OCI-LY3 (cell line): ENCODE measurements around the gene FCRL5.
A peak's percentile ranks its signal among the peaks of the same experiment; 100 is the strongest.

Experiments
- H2AFZ ChIP-seq: fragments of 200-600, 300-600 bp; shearing (Covaris generic); 2 replicates; pipeline ENCODE4 v1.6.0; 2014; ENCODE audit warnings: antibody characterized with exemption, low read depth, low read length
- H3K27ac ChIP-seq: fragments of 200-600, 300-600 bp; sonication (generic); 2 replicates; pipeline ENCODE4 v1.5.1; 2014; ENCODE audit warnings: mild to moderate bottlenecking, low read length, moderate library complexity, mixed read lengths
- H3K27me3 ChIP-seq: fragments of 200-600, 300-600 bp; sonication (generic); 2 replicates; pipeline ENCODE4 v1.6.1; 2014; ENCODE audit warnings: low read depth, low read length, mixed read lengths
- H3K36me3 ChIP-seq: fragments of 200-600, 300-600 bp; sonication (generic); replicated peaks from 2 replicates; pipeline ENCODE3; 2014; ENCODE audit warnings: low read depth, low read length, mixed read lengths
- H3K4me1 ChIP-seq: fragments of 300-600, 200-600 bp; sonication (generic); 2 replicates; pipeline ENCODE4 v1.6.1; 2014; ENCODE audit warnings: low read length, mixed read lengths
- H3K4me2 ChIP-seq: fragments of 200-600, 300-600 bp; sonication (generic); 2 replicates; pipeline ENCODE4 v1.6.1; 2014; ENCODE audit warnings: low read length, mixed read lengths
- H3K4me3 ChIP-seq: fragments of 300-600, 200-600 bp; sonication (generic); 2 replicates; pipeline ENCODE4 v1.5.1; 2014; ENCODE audit warnings: antibody characterized with exemption, mild to moderate bottlenecking, low read length, moderate library complexity
- H3K79me2 ChIP-seq: fragments of 300-600, 200-600 bp; shearing (Covaris generic); 2 replicates; pipeline ENCODE4 v1.6.1; 2014; ENCODE audit warnings: mild to moderate bottlenecking, low read length, mixed read lengths
- H3K9ac ChIP-seq: fragments of 300-600, 200-600 bp; shearing (Covaris generic); 2 replicates; pipeline ENCODE4 v1.6.0; 2014; ENCODE audit warnings: mild to moderate bottlenecking, low read length, moderate library complexity
- H3K9me3 ChIP-seq: fragments of 200-600, 300-600 bp; shearing (Covaris generic); 2 replicates; pipeline ENCODE4 v1.6.1; 2014; ENCODE audit warnings: low read length, mixed read lengths; ENCODE audit not compliant: insufficient read depth
- H4K20me1 ChIP-seq: fragments of 200-600, 300-600 bp; sonication (generic); 2 replicates; pipeline ENCODE4 v1.6.1; 2016; ENCODE audit warnings: low read length, mixed read lengths; ENCODE audit not compliant: insufficient read depth
- CTCF ChIP-seq: fragments of 200-600, 300-600 bp; sonication (generic); IDR thresholded peaks from 2 replicates; pipeline ENCODE4 v1.5.1; 2014; ENCODE audit warnings: antibody characterized with exemption, low read length, low read depth
- EZH2phosphoT487 ChIP-seq: fragments of 200-600 bp; shearing (Covaris generic); IDR thresholded peaks from 2 replicates; pipeline ENCODE4 v1.6.1; 2018; ENCODE audit warnings: antibody characterized with exemption, mixed run types, low read depth

The FCRL5 gene

GRCh38 chr1:157551694-157552693, at the start of gene FCRL5:
Gene FCRL5, minus strand, starts transcription at chr1:157552515. Its CDS starts 153 bp downstream, at chr1:157552362.
- Histone ChIP-seq H3K27ac (peak within 1 kb of the TSS; percentile 49), H3K9ac (peak within 1 kb of the TSS; percentile 14), H3K79me2 (no peaks in the 10 kb centered on the region), H2AFZ (no peak within 1 kb of the TSS), H3K4me3 (peak within 1 kb of the TSS; percentile 60), H3K27me3 (peaks cover 34% of the 10 kb centered on the region), H3K4me2 (peak within 1 kb of the TSS; percentile 62), H3K36me3 (no peaks in the 10 kb centered on the region), H3K4me1 (peaks cover 28% of the 10 kb centered on the region), H3K9me3 (no peaks in the 10 kb centered on the region), H4K20me1 (peaks cover 5% of the 10 kb centered on the region; the same call in 1 of the 2 replicates)
- TF ChIP-seq CTCF (no peak), EZH2phosphoT487 (no peak)

- peaks cover 76% of the 10 kb centered on the region for H3K27me3 ChIP-seq
- no peak overlapping the region for H3K4me3 ChIP-seq
- H3K4me2 ChIP-seq = no peak overlapping the region
- H3K36me3 ChIP-seq = no peaks in the 10 kb centered on the region
- H3K4me1 ChIP-seq = peaks cover 39% of the 10 kb centered on the region
- H3K9ac ChIP-seq = no peak overlapping the region
- H3K79me2 ChIP-seq = no peaks in the 10 kb centered on the region
- H3K27ac ChIP-seq = no peak overlapping the region
- H2AFZ ChIP-seq = no peak overlapping the region
- H4K20me1 ChIP-seq = peaks cover 33% of the 10 kb centered on the region
- H3K9me3 ChIP-seq = no peaks in the 10 kb centered on the region
- TF ChIP-seq CTCF = no peak
- TF ChIP-seq EZH2phosphoT487 = no peak
Observed at GRCh38 chr1:157600236-157600635, 47.9 kb upstream of the FCRL5 start.

- TF ChIP-seq EZH2phosphoT487 = peak; percentile 98
- no peak for TF ChIP-seq CTCF
- peaks cover 43% of the 10 kb centered on the region for H3K4me1 ChIP-seq
- H3K27me3 ChIP-seq = peaks cover 75% of the 10 kb centered on the region
- peak within 1 kb of the TSS; percentile 35 for H3K4me3 ChIP-seq
- peak within 1 kb of the TSS; percentile 64 for H3K4me2 ChIP-seq
- no peak within 1 kb of the TSS for H2AFZ ChIP-seq
- no peaks in the 10 kb centered on the region for H3K9me3 ChIP-seq
- H3K9ac ChIP-seq = no peak within 1 kb of the TSS; the same call in 1 of the 2 replicates
- H4K20me1 ChIP-seq = peaks cover 34% of the 10 kb centered on the region
- H3K36me3 ChIP-seq = no peaks in the 10 kb centered on the region
- peak within 1 kb of the TSS; percentile 71 for H3K27ac ChIP-seq
- H3K79me2 ChIP-seq = no peaks in the 10 kb centered on the region
Observed at GRCh38 chr1:157597959-157598667, 45.8 kb upstream of the FCRL5 start, which contains the start of gene FCRL4. Gene FCRL4, minus strand, starts transcription at chr1:157598085. Its CDS starts 141 bp downstream, at chr1:157597944.
